Fibroblast of lung (primary cell): ENCODE measurements around the gene LBR. TPM values are rescaled to one million over a fixed set of nuclear protein-coding genes. Genes with fewer than 3 reads are reported as not detected.

ENCODE experiments used
- DNase-seq, 2 donors: peaks; one replicate each; pipeline versions ENCODE4 v3.0.0 to v3.0.0-alpha.2; 2010; ENCODE audit warnings: low read depth in 2 of 2
- H2AFZ ChIP-seq: 2 replicates; pipeline ENCODE4 v1.5.1; 2012; ENCODE audit warnings: low read length, control low read depth, inconsistent platforms
- H3K27ac ChIP-seq: 2 replicates; pipeline ENCODE4 v1.5.1; 2011; ENCODE audit warnings: low read length, control low read depth; ENCODE audit not compliant: insufficient read depth
- H3K27me3 ChIP-seq: 2 replicates; pipeline ENCODE4 v1.5.1; 2011; ENCODE audit warnings: mild to moderate bottlenecking, low read length; ENCODE audit not compliant: control insufficient read depth, insufficient read depth
- H3K36me3 ChIP-seq: 2 replicates; pipeline ENCODE4 v1.5.1; 2011; ENCODE audit warnings: low read length; ENCODE audit not compliant: control insufficient read depth, insufficient read depth
- H3K4me1 ChIP-seq: 2 replicates; pipeline ENCODE4 v1.5.1; 2011; ENCODE audit warnings: low read length; ENCODE audit not compliant: control insufficient read depth, insufficient read depth; ENCODE audit errors: extremely low read depth
- H3K4me2 ChIP-seq: 2 replicates; pipeline ENCODE4 v1.5.1; 2011; ENCODE audit warnings: low read length, control low read depth; ENCODE audit not compliant: insufficient read depth; ENCODE audit errors: extremely low read depth
- H3K4me3 ChIP-seq, 4 experiments: fragments of 200-600 bp in 1 of 4; sonication (generic) in 1 of 4; replicated peaks in 1 of 4; 2 replicates each; pipeline ENCODE4 v1.5.1; 2011 to 2016; ENCODE audit warnings: low read length in 4 of 4, low read depth in 3 of 4, mild to moderate bottlenecking in 3 of 4, control low read depth in 2 of 4, inconsistent platforms in 1 of 4, mixed read lengths in 1 of 4; ENCODE audit not compliant: insufficient read depth in 1 of 4; ENCODE audit errors: control extremely low read depth in 1 of 4
- H3K79me2 ChIP-seq: 2 replicates; pipeline ENCODE4 v1.5.1; 2012; ENCODE audit warnings: mild to moderate bottlenecking, low read length, inconsistent platforms; ENCODE audit not compliant: control insufficient read depth, insufficient read depth
- H3K9ac ChIP-seq: 2 replicates; pipeline ENCODE4 v1.5.1; 2011; ENCODE audit warnings: mild to moderate bottlenecking, low read length, control low read depth; ENCODE audit not compliant: insufficient read depth
- H3K9me3 ChIP-seq: 2 replicates; pipeline ENCODE4 v1.5.1; 2012; ENCODE audit warnings: low read depth, low read length; ENCODE audit not compliant: control insufficient read depth, insufficient read depth
- H4K20me1 ChIP-seq: 2 replicates; pipeline ENCODE4 v1.5.1; 2011; ENCODE audit warnings: low read length; ENCODE audit not compliant: control insufficient read depth, insufficient read depth; ENCODE audit errors: extremely low read depth
- EZH2 ChIP-seq: IDR thresholded peaks from 2 replicates; pipeline ENCODE4 v1.5.1; 2012; ENCODE audit warnings: low read length, control low read depth, mild to moderate bottlenecking; ENCODE audit errors: missing control alignments
- polyA plus RNA-seq, 2 donors: library from polyadenylated mRNA; depleted of rRNA in 1 of 2; stranded (reverse) in 1 of 2; unstranded in 1 of 2; fragments of >200 nt; gene quantifications; 2 replicates each; pipeline ENCODE4 v1.2.1, GENCODE V29; 2011 to 2012; ENCODE audit warnings: missing spikeins in 1 of 2
- total RNA-seq: library from RNA; depleted of rRNA; stranded (reverse); fragments of >200 nt; gene quantifications from 2 replicates; pipeline ENCODE4 v1.2.1, GENCODE V29; 2014
- TF ChIP-seq, protein P1 (sequence below), 2 donors: IDR thresholded peaks in 1 of 2; conservative IDR thresholded peaks in 1 of 2; 1 replicate in 1 of 2; 2 replicates in 1 of 2; pipeline ENCODE4 v1.5.1; 2011 to 2012; ENCODE audit warnings: low read length in 2 of 2, control low read depth in 1 of 2, inconsistent platforms in 1 of 2, low read depth in 1 of 2, mild to moderate bottlenecking in 1 of 2

The LBR gene
- total and polyA plus RNA-seq, 2 donors (not counting 1 experiment from before 2014, with no cell fraction given): 33.9 to 34.1 TPM

DNA sequence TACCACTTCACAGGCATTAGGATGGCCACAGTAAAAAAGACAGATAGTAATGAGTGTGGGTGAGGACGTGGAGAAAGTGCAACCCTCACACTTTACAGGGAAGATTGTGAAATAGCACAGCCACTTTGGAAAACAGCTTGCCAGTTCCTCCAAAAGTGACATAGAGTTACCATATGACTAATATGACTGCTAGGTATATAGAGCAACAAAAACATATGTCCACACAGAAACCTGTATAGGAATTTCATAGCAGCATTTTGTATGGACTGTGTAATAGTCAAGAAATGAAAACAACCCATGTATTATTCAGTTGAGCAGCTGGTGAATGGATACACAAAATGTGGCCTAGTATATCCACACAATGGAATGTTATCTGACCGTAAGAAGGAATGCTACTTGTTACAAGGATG is 30.4 kb upstream of the LBR start:
- H3K27ac ChIP-seq: no peak overlapping the region
- peaks cover 17% of the 10 kb centered on the region for H3K4me1 ChIP-seq
- no peaks in the 10 kb centered on the region for H3K9me3 ChIP-seq
- no peaks in the 10 kb centered on the region for H4K20me1 ChIP-seq
- H3K4me2 ChIP-seq: no peak overlapping the region
- no peaks in the 10 kb centered on the region for H3K36me3 ChIP-seq
- no peaks in the 10 kb centered on the region for H3K79me2 ChIP-seq
- TF ChIP-seq EZH2: no peak
- TF ChIP-seq, protein P1, sequence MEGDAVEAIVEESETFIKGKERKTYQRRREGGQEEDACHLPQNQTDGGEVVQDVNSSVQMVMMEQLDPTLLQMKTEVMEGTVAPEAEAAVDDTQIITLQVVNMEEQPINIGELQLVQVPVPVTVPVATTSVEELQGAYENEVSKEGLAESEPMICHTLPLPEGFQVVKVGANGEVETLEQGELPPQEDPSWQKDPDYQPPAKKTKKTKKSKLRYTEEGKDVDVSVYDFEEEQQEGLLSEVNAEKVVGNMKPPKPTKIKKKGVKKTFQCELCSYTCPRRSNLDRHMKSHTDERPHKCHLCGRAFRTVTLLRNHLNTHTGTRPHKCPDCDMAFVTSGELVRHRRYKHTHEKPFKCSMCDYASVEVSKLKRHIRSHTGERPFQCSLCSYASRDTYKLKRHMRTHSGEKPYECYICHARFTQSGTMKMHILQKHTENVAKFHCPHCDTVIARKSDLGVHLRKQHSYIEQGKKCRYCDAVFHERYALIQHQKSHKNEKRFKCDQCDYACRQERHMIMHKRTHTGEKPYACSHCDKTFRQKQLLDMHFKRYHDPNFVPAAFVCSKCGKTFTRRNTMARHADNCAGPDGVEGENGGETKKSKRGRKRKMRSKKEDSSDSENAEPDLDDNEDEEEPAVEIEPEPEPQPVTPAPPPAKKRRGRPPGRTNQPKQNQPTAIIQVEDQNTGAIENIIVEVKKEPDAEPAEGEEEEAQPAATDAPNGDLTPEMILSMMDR (conservative IDR thresholded peaks at IDR 0.05 in 1 of 2, IDR thresholded peaks at IDR 0.05 in 1 of 2; ENCODE audit: low read depth in 1 of 2, low read length in 2 of 2): no peak
- H3K4me3 ChIP-seq: no peak overlapping the region
- DNase-seq: peak; percentile 54 to 85
- no peaks in the 10 kb centered on the region for H3K27me3 ChIP-seq
- H3K9ac ChIP-seq: no peak overlapping the region
- H2AFZ ChIP-seq: no peak overlapping the region

DNA sequence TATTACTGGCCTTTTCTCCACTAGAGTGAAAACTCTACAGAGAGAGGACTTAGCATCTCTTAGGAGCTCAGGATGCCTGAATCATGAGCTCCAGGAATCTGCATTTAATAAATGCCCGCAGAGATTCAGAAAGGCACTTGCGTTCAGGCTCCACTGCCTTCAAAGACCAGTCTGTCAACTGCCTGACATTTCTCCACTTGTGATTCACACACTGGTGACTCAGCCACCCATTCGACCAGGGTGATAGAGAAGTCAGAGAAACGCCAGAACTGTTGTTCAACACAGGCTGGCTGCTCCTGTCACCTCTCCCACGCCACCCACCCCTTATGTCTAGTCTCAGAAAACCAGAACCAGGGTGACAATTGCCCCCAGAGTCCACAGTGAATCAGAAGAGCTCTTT is 26.9 kb upstream of the LBR start:
- Histone ChIP-seq H3K9me3 (no peaks in the 10 kb centered on the region), H4K20me1 (no peaks in the 10 kb centered on the region), H3K79me2 (no peaks in the 10 kb centered on the region), H3K4me3 (no peak overlapping the region), H3K27me3 (no peaks in the 10 kb centered on the region), H3K9ac (no peak overlapping the region), H3K27ac (no peak overlapping the region), H3K4me1 (peaks cover 10% of the 10 kb centered on the region), H3K36me3 (no peaks in the 10 kb centered on the region), H3K4me2 (no peak overlapping the region), H2AFZ (no peak overlapping the region)
- TF ChIP-seq EZH2: no peak
- TF ChIP-seq, protein P1 (conservative IDR thresholded peaks at IDR 0.05 in 1 of 2, IDR thresholded peaks at IDR 0.05 in 1 of 2; ENCODE audit: low read depth in 1 of 2, low read length in 2 of 2): no peak
- peak; percentile 76 to 86 for DNase-seq

DNA sequence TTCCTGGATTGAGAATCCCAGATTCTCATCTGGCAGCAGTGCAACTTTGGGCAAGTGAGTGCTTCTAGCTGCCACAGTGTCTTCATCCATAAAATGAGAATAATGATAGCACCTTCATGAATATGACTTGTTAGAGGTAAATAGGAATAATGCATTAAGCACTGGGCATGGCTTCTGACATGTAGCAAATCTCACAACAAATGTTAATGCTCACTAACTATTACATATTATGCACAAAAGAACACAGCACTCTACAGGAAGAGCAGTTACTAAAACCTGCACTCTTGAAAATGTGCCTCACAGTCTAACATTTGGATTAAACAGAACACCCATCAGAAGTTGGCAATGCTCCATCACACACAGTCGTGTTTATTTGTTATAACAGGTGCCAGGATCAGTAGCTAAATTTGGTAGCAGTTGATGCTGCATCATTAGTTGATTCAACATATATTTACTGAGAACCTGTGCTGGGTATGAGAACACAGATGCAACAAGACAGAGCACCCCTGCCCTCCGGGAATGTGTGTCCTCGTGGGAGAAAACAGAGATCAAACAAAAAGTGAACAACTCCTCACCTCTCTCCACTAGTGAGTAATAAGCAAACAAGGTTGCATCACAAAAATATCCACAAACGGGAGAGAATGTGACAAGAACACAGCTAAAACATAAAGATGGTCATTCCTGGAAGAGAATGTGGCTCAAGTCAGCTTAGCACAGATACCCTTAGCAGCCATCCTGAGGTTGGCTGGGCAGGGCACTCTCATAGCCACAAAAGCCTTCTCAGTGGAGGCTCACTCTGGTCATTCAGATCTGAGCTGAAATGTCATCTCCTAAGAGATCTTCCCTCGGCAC is 26.2 kb upstream of the LBR start:
- Histone ChIP-seq H3K9ac (no peak overlapping the region), H3K27me3 (no peaks in the 10 kb centered on the region), H3K4me3 (no peak overlapping the region), H2AFZ (no peak overlapping the region), H3K4me2 (no peak overlapping the region), H4K20me1 (no peaks in the 10 kb centered on the region), H3K4me1 (peaks cover 5% of the 10 kb centered on the region), H3K36me3 (no peaks in the 10 kb centered on the region), H3K27ac (no peak overlapping the region), H3K9me3 (no peaks in the 10 kb centered on the region), H3K79me2 (no peaks in the 10 kb centered on the region)
- no peak for DNase-seq
- TF ChIP-seq, protein P1 (conservative IDR thresholded peaks at IDR 0.05 in 1 of 2, IDR thresholded peaks at IDR 0.05 in 1 of 2; ENCODE audit: low read depth in 1 of 2, low read length in 2 of 2): no peak
- TF ChIP-seq EZH2: no peak
